ENCODE measurements around the gene CSNK1A1L.

DNA sequence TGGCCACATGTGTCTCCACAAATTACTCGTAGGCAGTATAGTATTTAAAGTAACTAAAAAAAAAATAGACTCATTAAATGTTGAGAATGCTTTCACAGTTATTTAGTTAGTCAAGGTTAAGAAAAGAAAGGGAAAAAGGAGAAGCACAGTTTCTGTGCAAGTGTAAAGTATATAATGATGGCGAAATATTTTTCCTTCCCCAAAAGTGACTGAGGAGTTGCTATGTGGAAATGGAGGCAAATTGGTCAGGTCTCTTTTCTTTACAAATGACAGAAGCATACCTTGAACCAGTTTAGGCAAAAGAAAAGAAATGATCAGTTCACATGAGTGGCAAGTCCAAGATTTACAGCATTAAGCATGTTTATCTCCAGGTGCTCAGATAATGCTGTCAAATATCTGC, 18.0 kb downstream of the CSNK1A1L start:
- TF ChIP-seq, protein P1, sequence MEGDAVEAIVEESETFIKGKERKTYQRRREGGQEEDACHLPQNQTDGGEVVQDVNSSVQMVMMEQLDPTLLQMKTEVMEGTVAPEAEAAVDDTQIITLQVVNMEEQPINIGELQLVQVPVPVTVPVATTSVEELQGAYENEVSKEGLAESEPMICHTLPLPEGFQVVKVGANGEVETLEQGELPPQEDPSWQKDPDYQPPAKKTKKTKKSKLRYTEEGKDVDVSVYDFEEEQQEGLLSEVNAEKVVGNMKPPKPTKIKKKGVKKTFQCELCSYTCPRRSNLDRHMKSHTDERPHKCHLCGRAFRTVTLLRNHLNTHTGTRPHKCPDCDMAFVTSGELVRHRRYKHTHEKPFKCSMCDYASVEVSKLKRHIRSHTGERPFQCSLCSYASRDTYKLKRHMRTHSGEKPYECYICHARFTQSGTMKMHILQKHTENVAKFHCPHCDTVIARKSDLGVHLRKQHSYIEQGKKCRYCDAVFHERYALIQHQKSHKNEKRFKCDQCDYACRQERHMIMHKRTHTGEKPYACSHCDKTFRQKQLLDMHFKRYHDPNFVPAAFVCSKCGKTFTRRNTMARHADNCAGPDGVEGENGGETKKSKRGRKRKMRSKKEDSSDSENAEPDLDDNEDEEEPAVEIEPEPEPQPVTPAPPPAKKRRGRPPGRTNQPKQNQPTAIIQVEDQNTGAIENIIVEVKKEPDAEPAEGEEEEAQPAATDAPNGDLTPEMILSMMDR (IDR thresholded peaks at IDR 0.05), result no peak
- TF ChIP-seq ZFX (IDR thresholded peaks at IDR 0.05; ENCODE audit: borderline replicate concordance), result no peak
